IMR-90 (cell line): ENCODE data around the gene HCK. TPM values are rescaled to one million over a fixed set of nuclear protein-coding genes. Genes with fewer than 3 reads are reported as not detected.

Experiments
- ATAC-seq: fragments of 200-7000 bp; cut with Tn5 transposase; 2 replicates; pipeline ENCODE4 v1.9.1; 2020; ENCODE audit warnings: low read depth, mild to moderate bottlenecking, moderate library complexity
- BruUV-seq: library from RNA; stranded (reverse); fragments of 400-500 nt; replicated peaks from 2 replicates; lab custom pipeline; 2021; lab: Mats Ljungman, UMichigan
- CTCF ChIA-PET: fragments of 300-600 bp; formaldehyde crosslinking; extraction: SDS; loops from one replicate; lab custom pipeline; 2021; ENCODE audit warnings: antibody characterized with exemption; lab: Yijun Ruan, JAX
- POLR2A ChIA-PET: fragments of 300-600 bp; sonication (Branson Sonifier 250); formaldehyde crosslinking; loops from one replicate; lab custom pipeline; 2022; ENCODE audit warnings: antibody characterized with exemption; ENCODE audit not compliant: unreplicated experiment; lab: Charles Lee
- DNase-seq: peaks from one replicate; pipeline ENCODE4 v3.0.0; 2013
- H2AFZ ChIP-seq: replicated peaks from 2 replicates; pipeline ENCODE3; 2013; ENCODE audit warnings: low read length, mild to moderate bottlenecking; ENCODE audit not compliant: poor library complexity
- H2AK5ac ChIP-seq: 2 replicates; pipeline ENCODE4 v1.6.1; 2013; ENCODE audit warnings: low read depth, low read length, inconsistent platforms
- H2AK9ac ChIP-seq: replicated peaks from 2 replicates; pipeline ENCODE3; 2013; ENCODE audit warnings: mild to moderate bottlenecking, low read depth, low read length, moderate library complexity; ENCODE audit not compliant: poor library complexity
- H2BK120ac ChIP-seq: 2 replicates; pipeline ENCODE4 v1.6.1; 2013; ENCODE audit warnings: low read depth, low read length, inconsistent platforms
- H2BK15ac ChIP-seq: 3 replicates; pipeline ENCODE4 v1.6.1; 2013; ENCODE audit warnings: low read depth, low read length, inconsistent platforms
- H2BK20ac ChIP-seq: 2 replicates; pipeline ENCODE4 v1.6.1; 2013; ENCODE audit warnings: low read depth, mild to moderate bottlenecking, inconsistent platforms, low read length, moderate library complexity
- H2BK5ac ChIP-seq: 2 replicates; pipeline ENCODE4 v1.6.1; 2013; ENCODE audit warnings: mild to moderate bottlenecking, low read depth, low read length, inconsistent platforms; ENCODE audit not compliant: poor library complexity, severe bottlenecking
- H3K14ac ChIP-seq: replicated peaks from 2 replicates; pipeline ENCODE4 v1.6.1; 2013; ENCODE audit warnings: low read depth, low read length, inconsistent platforms
- H3K18ac ChIP-seq: 2 replicates; pipeline ENCODE4 v1.6.1; 2013; ENCODE audit warnings: low read depth, low read length, control low read depth
- H3K23ac ChIP-seq: 2 replicates; pipeline ENCODE4 v1.6.1; 2013; ENCODE audit warnings: low read depth, low read length, inconsistent platforms
- H3K27ac ChIP-seq: 2 replicates; pipeline ENCODE4 v1.5.1; 2013; ENCODE audit warnings: mild to moderate bottlenecking, control low read depth, low read length; ENCODE audit not compliant: insufficient read depth
- H3K27me3 ChIP-seq: 2 replicates; pipeline ENCODE4 v1.6.1; 2013; ENCODE audit warnings: low read length; ENCODE audit not compliant: control insufficient read depth, insufficient read depth
- H3K36me3 ChIP-seq: 2 replicates; pipeline ENCODE4 v1.6.1; 2013; ENCODE audit warnings: low read length, mixed read lengths; ENCODE audit not compliant: control insufficient read depth, insufficient read depth
- H3K4ac ChIP-seq: 2 replicates; pipeline ENCODE4 v1.6.1; 2013; ENCODE audit warnings: low read depth, low read length, inconsistent platforms
- H3K4me1 ChIP-seq: 2 replicates; pipeline ENCODE4 v1.6.1; 2013; ENCODE audit warnings: low read length, mixed read lengths; ENCODE audit not compliant: control insufficient read depth, insufficient read depth
- H3K4me2 ChIP-seq: 2 replicates; pipeline ENCODE4 v1.6.1; 2013; ENCODE audit warnings: low read depth, mild to moderate bottlenecking, control low read depth, low read length, moderate library complexity
- H3K4me3 ChIP-seq: 2 replicates; pipeline ENCODE4 v1.5.1; 2013; ENCODE audit warnings: low read depth, mild to moderate bottlenecking, control low read depth, low read length, moderate library complexity; ENCODE audit not compliant: insufficient read depth
- H3K56ac ChIP-seq: 2 replicates; pipeline ENCODE4 v1.6.1; 2013; ENCODE audit warnings: low read length, inconsistent platforms; ENCODE audit not compliant: insufficient read depth; ENCODE audit errors: extremely low read depth
- H3K79me1 ChIP-seq, 2 experiments: 2 replicates each; pipeline ENCODE4 v1.6.1; 2013; ENCODE audit warnings: low read length in 2 of 2, inconsistent platforms in 1 of 2, low read depth in 1 of 2
- H3K9ac ChIP-seq: 2 replicates; pipeline ENCODE4 v1.6.1; 2013; ENCODE audit warnings: low read depth, low read length, control low read depth
- H3K9me1 ChIP-seq: 2 replicates; pipeline ENCODE4 v1.6.1; 2013; ENCODE audit warnings: low read length, inconsistent platforms; ENCODE audit not compliant: insufficient read depth
- H3K9me3 ChIP-seq: 2 replicates; pipeline ENCODE4 v1.6.1; 2013; ENCODE audit warnings: low read length; ENCODE audit not compliant: control insufficient read depth, insufficient read depth
- H4K20me1 ChIP-seq: 2 replicates; pipeline ENCODE4 v1.6.1; 2013; ENCODE audit warnings: low read length, inconsistent platforms; ENCODE audit not compliant: insufficient read depth
- H4K5ac ChIP-seq: 2 replicates; pipeline ENCODE4 v1.6.1; 2013; ENCODE audit warnings: mild to moderate bottlenecking, low read depth, low read length, control low read depth
- H4K8ac ChIP-seq, 2 experiments: 2 replicates each; pipeline ENCODE4 v1.6.1; 2013; ENCODE audit warnings: low read depth in 2 of 2, low read length in 2 of 2, control low read depth in 1 of 2, inconsistent platforms in 1 of 2
- H4K91ac ChIP-seq: 2 replicates; pipeline ENCODE4 v1.6.1; 2013; ENCODE audit warnings: low read depth, low read length, inconsistent platforms; ENCODE audit not compliant: insufficient read depth
- RAD21 ChIP-seq: IDR thresholded peaks from 2 replicates; pipeline ENCODE4 v1.6.1; 2012; ENCODE audit warnings: low read length, improper control_type of control experiment
- RFX5 ChIP-seq: IDR thresholded peaks from 2 replicates; pipeline ENCODE4 v1.8.0; 2012; ENCODE audit warnings: low read depth, mild to moderate bottlenecking, low read length, moderate library complexity
- WGBS, 2 experiments: methylation state at CpG; one replicate each; pipeline versions ENCODE4 v1.1.5 to v1.1.7; 2013; ENCODE audit warnings: missing lambda C conversion rate in 2 of 2; ENCODE audit not compliant: insufficient read length in 1 of 2; ENCODE audit errors: extremely low coverage in 2 of 2; 5-methylcytosine and 5-hydroxymethylcytosine counted together
- dilution Hi-C: fragments of 300-500 bp; cut with HindIII; formaldehyde crosslinking; loops from one replicate; pipeline ENCODE4 v1.14.3; 2018; ENCODE audit warnings: low sequenced_read_pairs; ENCODE audit not compliant: unreplicated experiment
- in situ Hi-C: fragments of 300-500 bp; cut with MboI; formaldehyde crosslinking; loops from 3 replicates; pipeline ENCODE4 v1.14.3; 2019; ENCODE audit warnings: low sequenced_read_pairs, inconsistent platforms, mixed read lengths
- intact Hi-C: fragments of 100-400 bp; cut with micrococcal nuclease; formaldehyde crosslinking; loops from 2 replicates; pipeline ENCODE4 v1.10.0; 2022
- polyA plus RNA-seq, 3 experiments: library from polyadenylated mRNA; depleted of rRNA; stranded (reverse); fragments of >200 nt; gene quantifications; 2 replicates each; pipeline ENCODE4 v1.2.3, GENCODE V29; 2012; ENCODE audit warnings: low replicate concordance in 1 of 3
- total RNA-seq: library from RNA; depleted of rRNA; stranded (reverse); fragments of >200 nt; gene quantifications from 2 replicates; pipeline ENCODE4 v1.2.3, GENCODE V29; 2012

Gene HCK
- total and polyA plus RNA-seq, 2 of the 4 experiments (the other 2 are of a cell fraction), result not detected

GRCh38 chr20:32089637-32090362, 37.8 kb downstream of the HCK start:
- no TSS peak for BruUV-seq
- Histone ChIP-seq H3K4me1 (no peaks in the 10 kb centered on the region; the same call in 1 of the 2 replicates), H3K18ac (no peak overlapping the region), H3K79me1 (no peaks in the 10 kb centered on the region), H3K56ac (no peak overlapping the region), H2AK9ac (no peak overlapping the region), H4K91ac (no peak overlapping the region), H3K9me1 (no peaks in the 10 kb centered on the region), H3K9ac (no peak overlapping the region), H2AK5ac (no peak overlapping the region), H2BK5ac (no peak overlapping the region), H2BK15ac (no peak overlapping the region), H4K5ac (no peak overlapping the region), H2BK20ac (no peak overlapping the region), H3K36me3 (no peaks in the 10 kb centered on the region), H3K4me3 (no peak overlapping the region), H3K4ac (no peak overlapping the region), H3K14ac (no peak overlapping the region), H2AFZ (no peak overlapping the region), H4K8ac (no peak overlapping the region), H3K27me3 (peaks cover 48% of the 10 kb centered on the region), H2BK120ac (no peak overlapping the region), H3K27ac (no peak overlapping the region), H4K20me1 (no peaks in the 10 kb centered on the region), H3K9me3 (peaks cover 4% of the 10 kb centered on the region; the same call in 1 of the 2 replicates), H3K4me2 (no peak overlapping the region), H3K23ac (no peak overlapping the region)
- DNase-seq (no peak), ATAC-seq (no peak)
- no peak for TF ChIP-seq RFX5
- TF ChIP-seq RAD21, result no peak
- POLR2A ChIA-PET, result no interaction called here
- dilution Hi-C loops, result no loop called here
- intact Hi-C loops, result no loop called here
- in situ Hi-C loops, result no loop called here
- CTCF ChIA-PET, result interaction anchor here (1.0 kb wide), 1 partner anchor 54 kb away, joined by 3 read pairs; no protein-coding TSS in a partner anchor
- 0% methylated on average over 1 of the region's 5 CpGs; no CpG with 5 or more reads in 1 of the 2 experiments for WGBS, 2 experiments
